Measurements from ENCODE around the gene AKT3. TPM values are rescaled to one million over a fixed set of nuclear protein-coding genes. Genes with fewer than 3 reads are reported as not detected.
A peak's percentile ranks its signal among the peaks of the same experiment; 100 is the strongest.

Gene AKT3
- total RNA-seq, 2 donors from 2014 or later: 13.6 to 31.2 TPM

DNA sequence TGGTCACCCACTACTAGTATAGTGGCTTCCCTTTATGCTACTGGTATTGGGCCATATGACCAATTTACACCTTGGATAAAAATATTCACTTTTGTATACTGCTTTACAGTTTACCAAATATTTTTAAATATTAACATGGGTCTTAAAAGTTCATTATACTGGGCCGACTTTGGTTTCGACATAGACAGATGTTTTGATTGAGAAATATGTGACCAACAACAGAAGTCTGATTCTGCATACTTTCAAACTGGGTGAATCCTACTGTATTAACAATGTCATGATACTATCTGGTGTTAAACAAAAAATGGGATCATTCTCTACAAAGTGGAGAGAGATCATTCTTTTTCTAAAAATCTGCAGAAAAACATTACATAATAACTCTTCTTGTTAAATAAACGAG, 134.8 kb downstream of the AKT3 start:
- Histone ChIP-seq H3K4me1 (peaks cover 0 to 9% of the 10 kb centered on the region in 2 donors), H3K36me3 (no peaks in the 10 kb centered on the region), H3K4me3 (no peak overlapping the region), H3K9me3 (no peaks in the 10 kb centered on the region), H3K27ac (no peak overlapping the region), H3K27me3 (no peaks in the 10 kb centered on the region)
- DNase-seq (ENCODE audit: low spot score): no peak
- TF ChIP-seq, protein P1, sequence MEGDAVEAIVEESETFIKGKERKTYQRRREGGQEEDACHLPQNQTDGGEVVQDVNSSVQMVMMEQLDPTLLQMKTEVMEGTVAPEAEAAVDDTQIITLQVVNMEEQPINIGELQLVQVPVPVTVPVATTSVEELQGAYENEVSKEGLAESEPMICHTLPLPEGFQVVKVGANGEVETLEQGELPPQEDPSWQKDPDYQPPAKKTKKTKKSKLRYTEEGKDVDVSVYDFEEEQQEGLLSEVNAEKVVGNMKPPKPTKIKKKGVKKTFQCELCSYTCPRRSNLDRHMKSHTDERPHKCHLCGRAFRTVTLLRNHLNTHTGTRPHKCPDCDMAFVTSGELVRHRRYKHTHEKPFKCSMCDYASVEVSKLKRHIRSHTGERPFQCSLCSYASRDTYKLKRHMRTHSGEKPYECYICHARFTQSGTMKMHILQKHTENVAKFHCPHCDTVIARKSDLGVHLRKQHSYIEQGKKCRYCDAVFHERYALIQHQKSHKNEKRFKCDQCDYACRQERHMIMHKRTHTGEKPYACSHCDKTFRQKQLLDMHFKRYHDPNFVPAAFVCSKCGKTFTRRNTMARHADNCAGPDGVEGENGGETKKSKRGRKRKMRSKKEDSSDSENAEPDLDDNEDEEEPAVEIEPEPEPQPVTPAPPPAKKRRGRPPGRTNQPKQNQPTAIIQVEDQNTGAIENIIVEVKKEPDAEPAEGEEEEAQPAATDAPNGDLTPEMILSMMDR (IDR thresholded peaks at IDR 0.05): no peak

- Histone ChIP-seq H3K27ac (no peak overlapping the region), H3K36me3 (no peaks in the 10 kb centered on the region), H3K9me3 (no peaks in the 10 kb centered on the region), H3K4me3 (peak overlapping the region in 1 of 2 donors; percentile 19), H3K27me3 (no peaks in the 10 kb centered on the region), H3K4me1 (peaks cover 0 to 9% of the 10 kb centered on the region in 2 donors)
- TF ChIP-seq, protein P1 (IDR thresholded peaks at IDR 0.05): no peak
- DNase-seq (ENCODE audit: low spot score): no peak
These were observed 136.4 kb downstream of the AKT3 start for GRCh38 chr1:243713470-243714186.

DNA sequence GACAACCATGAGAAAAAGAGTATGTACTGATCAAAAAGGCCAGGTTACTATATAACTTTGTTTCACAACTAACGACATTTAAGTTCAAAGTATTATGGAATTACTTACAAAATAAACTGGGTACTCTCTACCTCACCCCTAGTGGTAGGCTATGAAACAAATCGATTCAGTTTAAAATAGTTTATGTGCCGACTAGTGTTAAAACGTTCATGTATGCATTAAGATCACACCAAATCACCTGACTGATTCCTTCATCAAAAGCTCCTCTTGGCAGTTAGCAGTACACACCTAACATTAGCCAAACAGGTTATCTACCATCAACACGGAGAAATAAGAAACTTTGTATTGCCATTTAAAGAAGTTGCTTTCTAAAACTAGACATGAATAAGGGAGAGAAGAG, 137.1 kb downstream of the AKT3 start:
- Histone ChIP-seq H3K9me3 (no peaks in the 10 kb centered on the region), H3K4me3 (peak overlapping the region in 1 of 2 donors; percentile 19), H3K27me3 (no peaks in the 10 kb centered on the region), H3K4me1 (peaks cover 0 to 9% of the 10 kb centered on the region in 2 donors), H3K36me3 (no peaks in the 10 kb centered on the region), H3K27ac (no peak overlapping the region)
- DNase-seq (ENCODE audit: low spot score): no peak
- TF ChIP-seq, protein P1 (IDR thresholded peaks at IDR 0.05): peak in 1 of 2 donors; percentile 48

GRCh38 chr1:243712242-243712641, 137.8 kb downstream of the AKT3 start:
- H3K4me1 ChIP-seq: peaks cover 0 to 9% of the 10 kb centered on the region in 2 donors
- no peaks in the 10 kb centered on the region for H3K36me3 ChIP-seq
- no peak for DNase-seq (ENCODE audit: low spot score)
- H3K27ac ChIP-seq: no peak overlapping the region
- H3K9me3 ChIP-seq: no peaks in the 10 kb centered on the region
- H3K4me3 ChIP-seq: no peak overlapping the region
- TF ChIP-seq, protein P1 (IDR thresholded peaks at IDR 0.05): no peak
- H3K27me3 ChIP-seq: no peaks in the 10 kb centered on the region

- TF ChIP-seq, protein P1 (IDR thresholded peaks at IDR 0.05): no peak
- H3K9me3 ChIP-seq: no peaks in the 10 kb centered on the region
- H3K4me3 ChIP-seq: no peak overlapping the region
- no peaks in the 10 kb centered on the region for H3K36me3 ChIP-seq
- no peak overlapping the region for H3K27ac ChIP-seq
- no peaks in the 10 kb centered on the region for H3K27me3 ChIP-seq
- H3K4me1 ChIP-seq: peaks cover 0 to 9% of the 10 kb centered on the region in 2 donors
- DNase-seq (ENCODE audit: low spot score): no peak
These were observed 139.6 kb downstream of the AKT3 start for GRCh38 chr1:243710467-243710866.

- Histone ChIP-seq H3K4me3 (no peak overlapping the region), H3K27me3 (no peaks in the 10 kb centered on the region), H3K27ac (no peak overlapping the region), H3K4me1 (peaks cover 0 to 5% of the 10 kb centered on the region in 2 donors), H3K36me3 (no peaks in the 10 kb centered on the region), H3K9me3 (no peaks in the 10 kb centered on the region)
- TF ChIP-seq, protein P1 (IDR thresholded peaks at IDR 0.05): peak in 1 of 2 donors; percentile 44
- DNase-seq (ENCODE audit: low spot score): no peak
These were observed 141.8 kb downstream of the AKT3 start for GRCh38 chr1:243708210-243708609.

All from right atrium auricular region (tissue), 2 donors.